Mucosa of stomach (tissue), 1 donor: ENCODE measurements around the gene GPR107.

ENCODE experiments used
- H3K27me3 ChIP-seq: one replicate; pipeline ENCODE4 v1.7.0; 2013; ENCODE audit warnings: mild to moderate bottlenecking, low read length; ENCODE audit not compliant: control insufficient read depth, insufficient read depth
- H3K36me3 ChIP-seq: one replicate; pipeline ENCODE4 v1.7.0; 2013; ENCODE audit warnings: low read length; ENCODE audit not compliant: control insufficient read depth, insufficient read depth
- H3K4me1 ChIP-seq: one replicate; pipeline ENCODE4 v1.7.0; 2013; ENCODE audit warnings: mild to moderate bottlenecking, low read length; ENCODE audit not compliant: control insufficient read depth, insufficient read depth
- H3K4me3 ChIP-seq: one replicate; pipeline ENCODE4 v1.7.0; 2013; ENCODE audit warnings: low read length
- H3K9ac ChIP-seq: one replicate; pipeline ENCODE4 v1.7.0; 2013; ENCODE audit warnings: mild to moderate bottlenecking, low read length, moderate library complexity
- H3K9me3 ChIP-seq: one replicate; pipeline ENCODE4 v1.7.0; 2013; ENCODE audit warnings: mild to moderate bottlenecking, low read length, moderate library complexity; ENCODE audit not compliant: control insufficient read depth
- donor health status: Pancreatic carcinoma.

GPR107 gene

DNA sequence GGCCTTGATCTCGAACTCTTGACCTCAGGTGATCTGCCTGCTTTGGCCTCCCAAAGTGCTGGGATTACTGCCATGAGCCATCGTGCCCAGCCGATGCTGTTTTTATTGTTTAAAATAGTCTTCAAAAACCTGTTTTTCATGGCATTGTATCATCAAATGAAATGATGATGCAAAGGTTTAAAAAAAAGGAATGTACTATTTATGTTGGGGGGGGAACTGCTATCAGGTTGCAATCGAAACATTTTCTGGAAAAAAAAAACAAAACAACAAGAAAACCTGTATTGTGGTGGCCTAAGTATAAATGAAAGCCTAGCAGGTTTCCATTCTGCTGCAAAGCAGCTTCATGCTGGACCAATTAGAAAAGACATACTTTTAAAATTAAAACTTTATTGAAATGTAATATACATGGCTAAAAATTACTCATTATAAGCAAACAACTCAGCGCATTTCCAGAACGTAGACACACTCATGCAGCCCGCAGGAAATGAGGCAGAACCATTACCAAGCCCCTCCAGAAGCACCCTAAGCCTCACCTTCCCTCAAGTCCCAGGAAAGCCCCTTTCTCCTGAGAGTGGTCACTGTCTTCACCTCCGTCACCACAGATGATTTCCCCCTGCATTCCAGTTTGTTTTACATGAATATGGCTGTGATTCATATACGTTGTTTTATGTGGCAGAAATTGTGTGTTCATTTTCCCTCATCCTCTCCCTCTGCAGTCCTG, 19.0 kb downstream of the GPR107 start:
- no peaks in the 10 kb centered on the region for H3K36me3 ChIP-seq
- H3K27me3 ChIP-seq = no peaks in the 10 kb centered on the region
- H3K4me3 ChIP-seq = no peak overlapping the region
- no peak overlapping the region for H3K9ac ChIP-seq
- H3K4me1 ChIP-seq = peaks cover 23% of the 10 kb centered on the region
- H3K9me3 ChIP-seq = no peaks in the 10 kb centered on the region

DNA sequence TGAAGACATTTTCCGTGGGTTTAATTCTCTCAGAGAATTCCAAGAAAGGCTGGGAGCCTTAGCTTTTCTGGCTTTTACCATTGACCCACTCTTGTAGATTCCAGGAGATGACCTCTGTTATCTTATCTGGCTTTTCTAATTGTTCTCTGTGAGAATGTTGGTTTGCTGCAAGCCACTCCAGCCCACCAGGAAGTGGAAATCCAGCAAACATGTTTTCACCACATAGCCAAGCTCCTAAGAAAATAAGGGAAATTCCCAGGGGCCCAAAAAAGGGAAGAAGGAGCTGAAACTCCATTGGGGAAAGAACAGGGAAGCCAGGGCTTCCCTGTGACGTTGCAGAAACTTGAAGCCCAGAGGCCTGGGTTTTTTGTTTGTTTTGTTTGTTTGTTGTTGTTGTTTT, 19.7 kb downstream of the GPR107 start:
- peaks cover 23% of the 10 kb centered on the region for H3K4me1 ChIP-seq
- H3K27me3 ChIP-seq = no peaks in the 10 kb centered on the region
- H3K9ac ChIP-seq = no peak overlapping the region
- H3K4me3 ChIP-seq = no peak overlapping the region
- H3K9me3 ChIP-seq = no peaks in the 10 kb centered on the region
- no peaks in the 10 kb centered on the region for H3K36me3 ChIP-seq

- peaks cover 14% of the 10 kb centered on the region for H3K4me1 ChIP-seq
- no peaks in the 10 kb centered on the region for H3K27me3 ChIP-seq
- no peak overlapping the region for H3K9ac ChIP-seq
- no peaks in the 10 kb centered on the region for H3K36me3 ChIP-seq
- no peak overlapping the region for H3K4me3 ChIP-seq
- no peaks in the 10 kb centered on the region for H3K9me3 ChIP-seq
Measured at GRCh38 chr9:130078547-130078946, 24.8 kb downstream of the GPR107 start.

DNA sequence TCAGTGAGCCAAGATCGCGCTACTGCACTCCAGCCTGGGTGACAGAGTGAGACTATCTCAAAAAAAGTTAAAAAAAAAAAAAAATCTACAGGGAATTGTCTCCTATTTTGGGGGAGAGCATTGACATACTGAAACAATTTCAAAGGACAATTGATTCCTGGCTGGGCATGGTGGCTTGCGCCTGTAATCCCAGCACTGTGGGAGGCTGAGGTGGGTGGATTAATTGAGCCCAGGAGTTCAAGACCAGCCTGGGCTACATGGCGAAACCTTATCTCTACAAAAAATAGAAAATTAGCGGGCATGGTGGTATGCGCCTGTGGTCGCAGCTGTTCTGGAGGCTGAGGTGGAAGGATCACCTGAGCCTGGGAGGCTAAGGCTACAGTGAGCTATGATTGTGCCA, 30.6 kb downstream of the GPR107 start:
- Histone ChIP-seq H3K27me3 (no peaks in the 10 kb centered on the region), H3K9me3 (no peaks in the 10 kb centered on the region), H3K36me3 (no peaks in the 10 kb centered on the region), H3K4me3 (no peak overlapping the region), H3K4me1 (no peaks in the 10 kb centered on the region), H3K9ac (no peak overlapping the region)

DNA sequence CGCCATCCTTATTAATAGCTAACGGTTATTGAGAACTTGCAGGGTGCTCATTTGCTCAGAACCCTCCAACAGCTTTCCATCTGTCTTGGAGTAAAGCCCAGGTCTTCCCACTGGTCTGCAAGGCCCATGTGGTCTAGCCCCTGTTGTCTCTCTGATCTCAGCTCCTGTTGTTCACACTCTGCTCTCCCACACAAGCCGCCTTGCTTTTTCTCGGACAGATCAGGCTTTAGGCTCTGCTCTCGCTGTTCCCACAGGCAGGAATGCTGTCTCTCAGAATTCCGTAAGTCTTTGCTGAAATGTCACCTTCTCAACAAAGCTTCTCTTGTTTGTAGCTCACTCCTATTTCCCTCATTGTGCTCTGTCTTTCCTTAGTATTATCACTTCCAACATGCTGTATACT, 34.3 kb downstream of the GPR107 start:
- no peak overlapping the region for H3K9ac ChIP-seq
- H3K9me3 ChIP-seq = no peaks in the 10 kb centered on the region
- H3K4me1 ChIP-seq = no peaks in the 10 kb centered on the region
- H3K27me3 ChIP-seq = no peaks in the 10 kb centered on the region
- peaks cover 3% of the 10 kb centered on the region for H3K36me3 ChIP-seq
- no peak overlapping the region for H3K4me3 ChIP-seq

GRCh38 chr9:130089141-130089540, 35.4 kb downstream of the GPR107 start:
- no peaks in the 10 kb centered on the region for H3K4me1 ChIP-seq
- no peak overlapping the region for H3K9ac ChIP-seq
- H3K9me3 ChIP-seq = no peaks in the 10 kb centered on the region
- H3K4me3 ChIP-seq = no peak overlapping the region
- H3K27me3 ChIP-seq = no peaks in the 10 kb centered on the region
- peaks cover 11% of the 10 kb centered on the region for H3K36me3 ChIP-seq

DNA sequence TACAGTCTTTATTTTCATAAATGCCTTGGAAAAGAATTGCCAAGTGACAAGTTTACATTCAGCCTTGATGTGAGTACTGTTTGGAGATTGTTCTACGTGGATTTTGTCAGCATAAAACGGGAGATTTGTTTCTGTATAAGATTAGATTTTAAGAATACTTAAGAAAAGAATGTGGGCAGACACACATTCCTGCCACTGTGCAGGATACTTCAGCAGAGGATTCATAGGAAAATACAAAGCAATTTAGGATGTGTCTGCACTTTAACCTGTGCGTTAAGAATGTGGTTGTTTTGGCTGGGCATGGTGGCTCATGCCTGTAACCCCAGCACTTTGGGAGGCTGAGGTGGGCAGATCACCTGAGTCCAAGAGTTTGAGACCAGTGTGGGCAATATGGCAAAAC, 37.2 kb downstream of the GPR107 start:
- Histone ChIP-seq H3K9ac (no peak overlapping the region), H3K36me3 (peaks cover 11% of the 10 kb centered on the region), H3K27me3 (no peaks in the 10 kb centered on the region), H3K9me3 (no peaks in the 10 kb centered on the region), H3K4me3 (no peak overlapping the region), H3K4me1 (no peaks in the 10 kb centered on the region)

DNA sequence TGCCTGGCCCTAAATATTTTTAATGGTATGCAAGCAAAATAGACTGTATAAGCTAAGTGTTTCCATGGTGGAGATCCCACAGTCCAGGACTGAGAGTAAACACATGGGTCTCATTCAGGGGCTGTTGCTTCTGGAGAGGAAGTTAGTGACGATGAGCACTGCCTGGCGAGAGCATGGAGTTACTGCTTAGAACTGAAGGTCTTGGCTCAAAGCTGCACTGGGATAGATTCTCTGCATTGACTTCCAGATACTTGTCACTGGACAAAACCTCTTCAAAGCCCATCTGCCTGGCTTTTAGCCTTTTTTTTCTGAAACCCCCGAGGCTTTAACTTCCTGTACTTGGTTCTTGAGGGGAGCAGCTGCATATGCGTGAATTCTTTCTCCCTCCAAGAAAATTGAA, 39.2 kb downstream of the GPR107 start:
- H3K4me3 ChIP-seq = no peak overlapping the region
- no peaks in the 10 kb centered on the region for H3K27me3 ChIP-seq
- H3K9ac ChIP-seq = no peak overlapping the region
- H3K36me3 ChIP-seq = peaks cover 11% of the 10 kb centered on the region
- no peaks in the 10 kb centered on the region for H3K4me1 ChIP-seq
- no peaks in the 10 kb centered on the region for H3K9me3 ChIP-seq

DNA sequence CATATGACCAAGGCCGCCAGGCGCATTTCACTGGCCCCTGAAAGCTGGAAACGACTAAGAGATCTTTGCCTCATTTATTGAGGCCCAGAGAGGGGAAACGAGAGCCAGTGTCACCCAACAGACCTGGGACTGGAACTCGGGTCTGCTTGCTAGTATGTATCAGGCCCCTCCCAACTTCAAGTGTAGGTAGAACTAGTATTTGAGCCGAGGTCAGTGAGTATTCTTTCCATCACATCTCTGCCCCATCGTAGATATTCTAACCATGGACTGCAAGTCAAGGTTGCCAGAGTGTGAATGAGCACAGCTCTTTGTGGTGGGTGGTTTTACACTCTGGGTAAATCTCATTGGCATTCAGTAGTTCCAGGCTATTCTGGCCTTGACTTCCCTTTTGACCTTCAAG, 42.2 kb downstream of the GPR107 start:
- H3K4me3 ChIP-seq = no peak overlapping the region
- H3K36me3 ChIP-seq = peaks cover 11% of the 10 kb centered on the region
- no peaks in the 10 kb centered on the region for H3K4me1 ChIP-seq
- no peak overlapping the region for H3K9ac ChIP-seq
- H3K9me3 ChIP-seq = no peaks in the 10 kb centered on the region
- no peaks in the 10 kb centered on the region for H3K27me3 ChIP-seq

GRCh38 chr9:130100681-130101080, 47.0 kb downstream of the GPR107 start:
- H3K27me3 ChIP-seq = no peaks in the 10 kb centered on the region
- H3K9ac ChIP-seq = no peak overlapping the region
- H3K9me3 ChIP-seq = no peaks in the 10 kb centered on the region
- H3K36me3 ChIP-seq = peaks cover 9% of the 10 kb centered on the region
- no peak overlapping the region for H3K4me3 ChIP-seq
- no peaks in the 10 kb centered on the region for H3K4me1 ChIP-seq

DNA sequence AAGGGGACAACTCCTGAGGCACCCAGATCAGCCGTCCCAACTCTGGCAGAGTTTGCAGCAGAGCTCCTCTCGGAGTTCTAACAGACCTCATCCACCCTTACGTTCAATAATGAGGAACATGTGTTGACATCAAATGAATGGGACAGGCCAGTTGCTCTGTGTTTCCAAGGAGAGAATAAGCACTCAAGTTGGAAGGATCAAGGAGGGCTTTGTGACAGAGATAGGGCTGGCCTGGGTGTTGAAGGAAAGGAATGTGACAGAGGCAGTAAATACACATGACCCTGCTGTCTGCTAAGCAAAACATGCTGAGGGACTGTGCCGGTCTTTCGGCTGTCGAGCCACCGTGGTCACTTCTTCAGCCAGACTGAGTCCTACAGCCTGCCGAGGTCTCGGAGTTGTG, 48.2 kb downstream of the GPR107 start:
- H3K27me3 ChIP-seq = no peaks in the 10 kb centered on the region
- H3K9ac ChIP-seq = no peak overlapping the region
- peaks cover 9% of the 10 kb centered on the region for H3K36me3 ChIP-seq
- H3K4me3 ChIP-seq = no peak overlapping the region
- H3K4me1 ChIP-seq = no peaks in the 10 kb centered on the region
- no peaks in the 10 kb centered on the region for H3K9me3 ChIP-seq

- H3K27me3 ChIP-seq = no peaks in the 10 kb centered on the region
- no peaks in the 10 kb centered on the region for H3K4me1 ChIP-seq
- H3K36me3 ChIP-seq = peaks cover 9% of the 10 kb centered on the region
- H3K4me3 ChIP-seq = no peak overlapping the region
- H3K9me3 ChIP-seq = no peaks in the 10 kb centered on the region
- no peak overlapping the region for H3K9ac ChIP-seq
Measured at GRCh38 chr9:130104491-130105193, 50.9 kb downstream of the GPR107 start.
